ENCODE measurements around the gene MYH14. TPM values are rescaled to one million over a fixed set of nuclear protein-coding genes. Genes with fewer than 3 reads are reported as not detected.

MYH14 gene
- total and polyA plus RNA-seq, 2 of the 13 experiments (the other 11 are each of a cell fraction or from before 2014, with no cell fraction given): 5.5 to 5.8 TPM

GRCh38 chr19:50275577-50276368 is 72.4 kb downstream of the MYH14 start (continued):
- TF ChIP-seq, protein P1, sequence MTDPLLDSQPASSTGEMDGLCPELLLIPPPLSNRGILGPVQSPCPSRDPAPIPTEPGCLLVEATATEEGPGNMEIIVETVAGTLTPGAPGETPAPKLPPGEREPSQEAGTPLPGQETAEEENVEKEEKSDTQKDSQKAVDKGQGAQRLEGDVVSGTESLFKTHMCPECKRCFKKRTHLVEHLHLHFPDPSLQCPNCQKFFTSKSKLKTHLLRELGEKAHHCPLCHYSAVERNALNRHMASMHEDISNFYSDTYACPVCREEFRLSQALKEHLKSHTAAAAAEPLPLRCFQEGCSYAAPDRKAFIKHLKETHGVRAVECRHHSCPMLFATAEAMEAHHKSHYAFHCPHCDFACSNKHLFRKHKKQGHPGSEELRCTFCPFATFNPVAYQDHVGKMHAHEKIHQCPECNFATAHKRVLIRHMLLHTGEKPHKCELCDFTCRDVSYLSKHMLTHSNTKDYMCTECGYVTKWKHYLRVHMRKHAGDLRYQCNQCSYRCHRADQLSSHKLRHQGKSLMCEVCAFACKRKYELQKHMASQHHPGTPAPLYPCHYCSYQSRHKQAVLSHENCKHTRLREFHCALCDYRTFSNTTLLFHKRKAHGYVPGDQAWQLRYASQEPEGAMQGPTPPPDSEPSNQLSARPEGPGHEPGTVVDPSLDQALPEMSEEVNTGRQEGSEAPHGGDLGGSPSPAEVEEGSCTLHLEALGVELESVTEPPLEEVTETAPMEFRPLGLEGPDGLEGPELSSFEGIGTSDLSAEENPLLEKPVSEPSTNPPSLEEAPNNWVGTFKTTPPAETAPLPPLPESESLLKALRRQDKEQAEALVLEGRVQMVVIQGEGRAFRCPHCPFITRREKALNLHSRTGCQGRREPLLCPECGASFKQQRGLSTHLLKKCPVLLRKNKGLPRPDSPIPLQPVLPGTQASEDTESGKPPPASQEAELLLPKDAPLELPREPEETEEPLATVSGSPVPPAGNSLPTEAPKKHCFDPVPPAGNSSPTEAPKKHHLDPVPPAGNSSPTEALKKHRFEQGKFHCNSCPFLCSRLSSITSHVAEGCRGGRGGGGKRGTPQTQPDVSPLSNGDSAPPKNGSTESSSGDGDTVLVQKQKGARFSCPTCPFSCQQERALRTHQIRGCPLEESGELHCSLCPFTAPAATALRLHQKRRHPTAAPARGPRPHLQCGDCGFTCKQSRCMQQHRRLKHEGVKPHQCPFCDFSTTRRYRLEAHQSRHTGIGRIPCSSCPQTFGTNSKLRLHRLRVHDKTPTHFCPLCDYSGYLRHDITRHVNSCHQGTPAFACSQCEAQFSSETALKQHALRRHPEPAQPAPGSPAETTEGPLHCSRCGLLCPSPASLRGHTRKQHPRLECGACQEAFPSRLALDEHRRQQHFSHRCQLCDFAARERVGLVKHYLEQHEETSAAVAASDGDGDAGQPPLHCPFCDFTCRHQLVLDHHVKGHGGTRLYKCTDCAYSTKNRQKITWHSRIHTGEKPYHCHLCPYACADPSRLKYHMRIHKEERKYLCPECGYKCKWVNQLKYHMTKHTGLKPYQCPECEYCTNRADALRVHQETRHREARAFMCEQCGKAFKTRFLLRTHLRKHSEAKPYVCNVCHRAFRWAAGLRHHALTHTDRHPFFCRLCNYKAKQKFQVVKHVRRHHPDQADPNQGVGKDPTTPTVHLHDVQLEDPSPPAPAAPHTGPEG (CRISPR knock-in tag; IDR thresholded peaks at IDR 0.05): peak; percentile 53; the same call in 1 of the 2 replicates
- TF ChIP-seq SMAD3 (CRISPR knock-in tag; IDR thresholded peaks at IDR 0.05) (no peak), GLMP (CRISPR knock-in tag; IDR thresholded peaks at IDR 0.05; ENCODE audit: borderline replicate concordance) (no peak), RELA (CRISPR knock-in tag; IDR thresholded peaks at IDR 0.05) (no peak), ZFP41 (CRISPR knock-in tag; IDR thresholded peaks at IDR 0.05; ENCODE audit: borderline replicate concordance) (no peak), ZNF468 (CRISPR knock-in tag; IDR thresholded peaks at IDR 0.05) (no peak), ZNF510 (CRISPR knock-in tag; IDR thresholded peaks at IDR 0.05; ENCODE audit: low read depth) (no peak), MIXL1 (CRISPR knock-in tag; IDR thresholded peaks at IDR 0.05) (peak; percentile 69; the same call in 1 of the 2 replicates), YEATS2 (CRISPR knock-in tag; IDR thresholded peaks at IDR 0.05; ENCODE audit: borderline replicate concordance) (no peak), PCBP1 (IDR thresholded peaks at IDR 0.05; ENCODE audit: borderline replicate concordance, low read depth, low read length) (no peak), SNAI1 (CRISPR knock-in tag; IDR thresholded peaks at IDR 0.05; ENCODE audit: borderline replicate concordance) (no peak), ZNF879 (CRISPR knock-in tag; IDR thresholded peaks at IDR 0.05) (no peak), ZNF124 (CRISPR knock-in tag; IDR thresholded peaks at IDR 0.05) (0 out of 2 replicates have a peak, but pooled peaks have one; percentile 78), ZNF841 (CRISPR knock-in tag; IDR thresholded peaks at IDR 0.05; ENCODE audit: borderline replicate concordance) (no peak)
- TF ChIP-seq, protein P2, sequence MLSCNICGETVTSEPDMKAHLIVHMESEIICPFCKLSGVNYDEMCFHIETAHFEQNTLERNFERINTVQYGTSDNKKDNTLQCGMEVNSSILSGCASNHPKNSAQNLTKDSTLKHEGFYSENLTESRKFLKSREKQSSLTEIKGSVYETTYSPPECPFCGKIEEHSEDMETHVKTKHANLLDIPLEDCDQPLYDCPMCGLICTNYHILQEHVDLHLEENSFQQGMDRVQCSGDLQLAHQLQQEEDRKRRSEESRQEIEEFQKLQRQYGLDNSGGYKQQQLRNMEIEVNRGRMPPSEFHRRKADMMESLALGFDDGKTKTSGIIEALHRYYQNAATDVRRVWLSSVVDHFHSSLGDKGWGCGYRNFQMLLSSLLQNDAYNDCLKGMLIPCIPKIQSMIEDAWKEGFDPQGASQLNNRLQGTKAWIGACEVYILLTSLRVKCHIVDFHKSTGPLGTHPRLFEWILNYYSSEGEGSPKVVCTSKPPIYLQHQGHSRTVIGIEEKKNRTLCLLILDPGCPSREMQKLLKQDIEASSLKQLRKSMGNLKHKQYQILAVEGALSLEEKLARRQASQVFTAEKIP (CRISPR knock-in tag; IDR thresholded peaks at IDR 0.05; ENCODE audit: borderline replicate concordance): no peak
- TF ChIP-seq, protein P3, sequence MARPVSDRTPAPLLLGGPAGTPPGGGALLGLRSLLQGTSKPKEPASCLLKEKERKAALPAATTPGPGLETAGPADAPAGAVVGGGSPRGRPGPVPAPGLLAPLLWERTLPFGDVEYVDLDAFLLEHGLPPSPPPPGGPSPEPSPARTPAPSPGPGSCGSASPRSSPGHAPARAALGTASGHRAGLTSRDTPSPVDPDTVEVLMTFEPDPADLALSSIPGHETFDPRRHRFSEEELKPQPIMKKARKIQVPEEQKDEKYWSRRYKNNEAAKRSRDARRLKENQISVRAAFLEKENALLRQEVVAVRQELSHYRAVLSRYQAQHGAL (CRISPR knock-in tag; IDR thresholded peaks at IDR 0.05; ENCODE audit: not compliant biosample characterization): no peak
